Measurements from ENCODE around the gene TRIM5.
"Not testable (repeated sequence)": the region's sequence is repeated elsewhere in the genome, so short reads cannot be mapped to it uniquely, and the experiment has no call there.

TRIM5 gene

DNA sequence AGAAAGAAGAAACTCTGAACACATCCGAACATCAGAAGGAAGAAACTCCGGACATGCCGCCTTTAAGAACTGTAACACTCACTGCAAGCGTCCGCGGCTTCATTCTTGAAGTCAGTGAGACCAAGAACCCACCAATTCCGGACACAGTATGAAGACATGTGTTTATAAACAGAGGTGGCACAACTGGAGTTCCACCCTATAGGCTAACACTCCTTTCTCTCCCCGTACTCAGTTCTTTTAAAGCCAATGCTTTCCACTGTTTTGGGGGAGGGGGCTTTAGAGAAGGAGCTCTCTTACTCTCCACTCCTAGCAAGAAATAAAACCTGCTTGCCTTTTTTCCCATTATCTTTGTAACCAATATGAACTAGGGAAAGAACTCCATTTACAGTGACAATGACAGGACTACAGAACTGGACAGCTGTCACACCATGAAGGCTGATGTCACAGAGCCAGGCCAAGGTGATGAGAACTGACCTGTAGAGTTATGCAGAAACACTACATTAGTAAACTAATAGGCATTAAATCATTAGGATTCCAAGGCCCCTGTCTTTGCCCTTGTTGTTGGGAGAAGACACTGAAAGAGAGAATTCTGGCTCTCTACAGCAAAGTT is 733 bp downstream of the TRIM5 start:
- Histone ChIP-seq H3K79me2 (ENCODE audit: insufficient read depth, low read length) (peaks cover 11% of the 10 kb centered on the region; the same call in 1 of the 2 replicates), H2AFZ (ENCODE audit: low read length) (no peak overlapping the region; the same call in 1 of the 2 replicates), H3K27me3 (ENCODE audit: insufficient read depth, low read length, poor library complexity, severe bottlenecking) (no peaks in the 10 kb centered on the region)

DNA sequence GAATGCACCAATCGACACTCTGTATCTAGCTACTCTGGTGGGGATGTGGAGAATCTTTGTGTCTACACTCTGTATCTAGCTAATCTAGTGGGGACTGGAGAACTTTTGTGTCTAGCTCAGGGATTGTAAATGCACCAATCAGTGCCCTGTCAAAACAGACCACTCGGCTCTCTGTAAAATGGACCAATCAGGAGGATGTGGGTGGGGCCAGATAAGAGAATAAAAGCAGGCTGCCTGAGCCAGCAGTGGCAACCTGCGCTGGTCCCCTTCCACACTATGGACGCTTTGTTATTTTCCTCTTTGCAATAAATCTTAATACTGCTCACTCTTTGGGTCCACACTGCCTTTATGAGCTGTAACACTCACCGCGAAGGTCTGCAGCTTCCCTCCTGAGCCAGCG is 1.3 kb downstream of the TRIM5 start:
- H3F3A ChIP-seq (ENCODE audit: low read depth); H2AFZ ChIP-seq (ENCODE audit: low read length); H3K9me2 ChIP-seq (replicated peaks; ENCODE audit: low read depth, low read length); H4K20me1 ChIP-seq (ENCODE audit: insufficient read depth, low read length, poor library complexity, severe bottlenecking); H3K9me3 ChIP-seq (ENCODE audit: insufficient read depth, low read depth, low read length); H3K36me3 ChIP-seq (ENCODE audit: insufficient read depth, low read length); H3K4me1 ChIP-seq (ENCODE audit: insufficient read depth, low read length, poor library complexity, severe bottlenecking); H3K27me3 ChIP-seq (ENCODE audit: insufficient read depth, low read length, poor library complexity, severe bottlenecking): not testable (repeated sequence)
- Histone ChIP-seq H3K4me3 (ENCODE audit: low read length, poor library complexity, severe bottlenecking) (peak overlapping the region; percentile 82), H3K79me2 (ENCODE audit: insufficient read depth, low read length) (peaks cover 11% of the 10 kb centered on the region; the same call in 1 of the 2 replicates), H3K4me2 (ENCODE audit: low read depth, low read length, poor library complexity, severe bottlenecking) (peak overlapping the region; percentile 92), H3K9ac (ENCODE audit: low read depth, low read length, poor library complexity, severe bottlenecking) (peak overlapping the region; percentile 85)

More for the DNA sequence above, 733 bp downstream of the TRIM5 start:
- Histone ChIP-seq H3K9ac (ENCODE audit: low read depth, low read length, poor library complexity, severe bottlenecking) (peak overlapping the region; percentile 85), H3K4me2 (ENCODE audit: low read depth, low read length, poor library complexity, severe bottlenecking) (peak overlapping the region; percentile 92), H4K20me1 (ENCODE audit: insufficient read depth, low read length, poor library complexity, severe bottlenecking) (peaks cover 4% of the 10 kb centered on the region), H3K36me3 (ENCODE audit: insufficient read depth, low read length) (peaks cover under 1% of the 10 kb centered on the region; the same call in 1 of the 2 replicates), H3K4me3 (ENCODE audit: low read length, poor library complexity, severe bottlenecking) (peak overlapping the region; percentile 82), H3F3A (ENCODE audit: low read depth) (no peaks in the 10 kb centered on the region), H3K4me1 (ENCODE audit: insufficient read depth, low read length, poor library complexity, severe bottlenecking) (peaks cover 9% of the 10 kb centered on the region), H3K9me3 (ENCODE audit: insufficient read depth, low read depth, low read length) (no peaks in the 10 kb centered on the region), H3K9me2 (replicated peaks; ENCODE audit: low read depth, low read length) (no peaks in the 10 kb centered on the region)
- TF ChIP-seq, protein P1, sequence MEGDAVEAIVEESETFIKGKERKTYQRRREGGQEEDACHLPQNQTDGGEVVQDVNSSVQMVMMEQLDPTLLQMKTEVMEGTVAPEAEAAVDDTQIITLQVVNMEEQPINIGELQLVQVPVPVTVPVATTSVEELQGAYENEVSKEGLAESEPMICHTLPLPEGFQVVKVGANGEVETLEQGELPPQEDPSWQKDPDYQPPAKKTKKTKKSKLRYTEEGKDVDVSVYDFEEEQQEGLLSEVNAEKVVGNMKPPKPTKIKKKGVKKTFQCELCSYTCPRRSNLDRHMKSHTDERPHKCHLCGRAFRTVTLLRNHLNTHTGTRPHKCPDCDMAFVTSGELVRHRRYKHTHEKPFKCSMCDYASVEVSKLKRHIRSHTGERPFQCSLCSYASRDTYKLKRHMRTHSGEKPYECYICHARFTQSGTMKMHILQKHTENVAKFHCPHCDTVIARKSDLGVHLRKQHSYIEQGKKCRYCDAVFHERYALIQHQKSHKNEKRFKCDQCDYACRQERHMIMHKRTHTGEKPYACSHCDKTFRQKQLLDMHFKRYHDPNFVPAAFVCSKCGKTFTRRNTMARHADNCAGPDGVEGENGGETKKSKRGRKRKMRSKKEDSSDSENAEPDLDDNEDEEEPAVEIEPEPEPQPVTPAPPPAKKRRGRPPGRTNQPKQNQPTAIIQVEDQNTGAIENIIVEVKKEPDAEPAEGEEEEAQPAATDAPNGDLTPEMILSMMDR (conservative IDR thresholded peaks at IDR 0.05; ENCODE audit: low read length) = no peak
- no peak for TF ChIP-seq EZH2phosphoT487 (IDR thresholded peaks at IDR 0.05; ENCODE audit: borderline replicate concordance)

DNA sequence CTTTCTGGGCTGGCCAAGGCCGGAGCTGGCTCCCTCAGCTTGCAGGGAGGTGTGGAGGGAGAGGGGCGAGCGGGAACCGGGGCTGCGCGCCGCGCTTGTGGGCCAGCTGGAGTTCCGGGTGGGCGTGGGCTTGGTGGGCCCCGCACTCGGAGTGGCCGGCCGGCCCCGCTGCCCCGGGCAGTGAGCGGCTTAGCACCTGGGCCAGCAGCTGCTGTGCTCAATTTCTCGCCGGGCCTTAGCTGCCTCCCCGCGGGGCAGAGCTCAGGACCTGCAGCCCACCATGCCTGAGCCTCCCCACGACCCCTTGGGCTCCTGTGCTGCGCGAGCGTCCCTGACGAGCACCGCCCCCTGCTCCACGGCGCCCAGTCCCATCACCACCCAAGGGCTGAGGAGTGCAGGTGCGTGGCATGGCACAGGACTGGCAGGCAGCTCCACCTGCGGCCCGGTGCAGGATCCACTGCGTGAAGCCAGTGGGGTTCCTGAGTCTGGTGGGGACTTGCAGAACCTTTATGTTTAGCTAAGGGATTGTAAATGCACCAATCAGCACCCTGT is 1.9 kb downstream of the TRIM5 start:
- H3K4me2 ChIP-seq (ENCODE audit: low read depth, low read length, poor library complexity, severe bottlenecking); H3F3A ChIP-seq (ENCODE audit: low read depth); H3K4me3 ChIP-seq (ENCODE audit: low read length, poor library complexity, severe bottlenecking); H3K9me3 ChIP-seq (ENCODE audit: insufficient read depth, low read depth, low read length); H3K36me3 ChIP-seq (ENCODE audit: insufficient read depth, low read length); H3K27me3 ChIP-seq (ENCODE audit: insufficient read depth, low read length, poor library complexity, severe bottlenecking); H3K9me2 ChIP-seq (replicated peaks; ENCODE audit: low read depth, low read length); H3K9ac ChIP-seq (ENCODE audit: low read depth, low read length, poor library complexity, severe bottlenecking); H2AFZ ChIP-seq (ENCODE audit: low read length); H3K4me1 ChIP-seq (ENCODE audit: insufficient read depth, low read length, poor library complexity, severe bottlenecking); H4K20me1 ChIP-seq (ENCODE audit: insufficient read depth, low read length, poor library complexity, severe bottlenecking): not testable (repeated sequence)
- peaks cover 11% of the 10 kb centered on the region; the same call in 1 of the 2 replicates for H3K79me2 ChIP-seq (ENCODE audit: insufficient read depth, low read length)

DNA sequence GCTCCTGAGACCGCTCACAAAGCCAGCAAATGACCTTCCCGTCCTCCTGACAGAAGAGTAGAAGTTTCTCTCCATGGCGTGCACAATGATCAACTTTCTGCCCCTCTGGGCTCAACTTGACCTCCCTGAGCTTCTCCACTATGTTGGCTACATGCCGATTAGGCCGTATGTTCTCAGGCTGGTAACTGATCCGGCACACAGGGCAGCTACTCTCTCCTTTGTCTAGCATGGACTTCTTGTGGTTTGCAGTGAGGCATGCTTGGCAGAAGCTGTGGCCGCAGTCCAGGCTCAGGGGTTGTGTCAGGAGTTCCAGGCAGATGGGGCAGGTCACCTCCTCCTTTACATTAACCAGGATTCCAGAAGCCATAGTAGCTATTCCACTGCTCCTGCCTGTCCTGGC is 5.1 kb downstream of the TRIM5 start:
- H2AFZ ChIP-seq (ENCODE audit: low read length) = no peak overlapping the region
- H3K4me2 ChIP-seq (ENCODE audit: low read depth, low read length, poor library complexity, severe bottlenecking) = no peak overlapping the region
- peaks cover 4% of the 10 kb centered on the region for H4K20me1 ChIP-seq (ENCODE audit: insufficient read depth, low read length, poor library complexity, severe bottlenecking)
- no peak for TF ChIP-seq EZH2phosphoT487 (IDR thresholded peaks at IDR 0.05; ENCODE audit: borderline replicate concordance)
- TF ChIP-seq, protein P1 (conservative IDR thresholded peaks at IDR 0.05; ENCODE audit: low read length) = no peak
- H3K9ac ChIP-seq (ENCODE audit: low read depth, low read length, poor library complexity, severe bottlenecking) = no peak overlapping the region
- no peak overlapping the region for H3K4me3 ChIP-seq (ENCODE audit: low read length, poor library complexity, severe bottlenecking)
- H3K79me2 ChIP-seq (ENCODE audit: insufficient read depth, low read length) = peaks cover 11% of the 10 kb centered on the region; the same call in 1 of the 2 replicates
- no peaks in the 10 kb centered on the region for H3K9me3 ChIP-seq (ENCODE audit: insufficient read depth, low read depth, low read length)
- no peaks in the 10 kb centered on the region for H3K9me2 ChIP-seq (replicated peaks; ENCODE audit: low read depth, low read length)
- H3K36me3 ChIP-seq (ENCODE audit: insufficient read depth, low read length) = peaks cover 16% of the 10 kb centered on the region; the same call in 1 of the 2 replicates
- no peaks in the 10 kb centered on the region for H3K27me3 ChIP-seq (ENCODE audit: insufficient read depth, low read length, poor library complexity, severe bottlenecking)
- H3K4me1 ChIP-seq (ENCODE audit: insufficient read depth, low read length, poor library complexity, severe bottlenecking) = peaks cover 6% of the 10 kb centered on the region
- H3F3A ChIP-seq (ENCODE audit: low read depth) = no peaks in the 10 kb centered on the region
